Esophagus squamous epithelium (tissue), 5 donors: ENCODE data around the gene RASAL2. TPM values are rescaled to one million over a fixed set of nuclear protein-coding genes. Genes with fewer than 3 reads are reported as not detected.
A peak's percentile ranks its signal among the peaks of the same experiment; 100 is the strongest.

Experiments
- DNase-seq: peaks from one replicate; lab custom pipeline; 2025; lab: John Stamatoyannopoulos, UW
- H3K27ac ChIP-seq, 4 donors: fragments of 200-600 bp; sonication (generic); one replicate each; pipeline ENCODE4 v1.5.1; 2016 to 2019; ENCODE audit warnings: mild to moderate bottlenecking in 1 of 4
- H3K27me3 ChIP-seq, 4 donors: fragments of 200-600 bp; sonication (generic); 1 replicate in 3 of 4; 2 replicates in 1 of 4; pipeline versions ENCODE4 v1.5.1 to v1.6.0; 2017 to 2021; ENCODE audit warnings: antibody characterized with exemption in 1 of 4
- H3K36me3 ChIP-seq, 3 donors: fragments of 200-600 bp; sonication (generic); one replicate each; pipeline ENCODE4 v1.5.1; 2016 to 2019
- H3K4me1 ChIP-seq, 3 donors: fragments of 200-600 bp; sonication (generic); one replicate each; pipeline ENCODE4 v1.5.1; 2017 to 2019
- H3K4me3 ChIP-seq, 4 donors: fragments of 200-600 bp; sonication (generic); 1 replicate in 3 of 4; 2 replicates in 1 of 4; pipeline ENCODE4 v1.5.1; 2016 to 2019; ENCODE audit warnings: mild to moderate bottlenecking in 2 of 4, moderate library complexity in 1 of 4
- H3K9me3 ChIP-seq, 3 donors: fragments of 200-600 bp; sonication (generic); one replicate each; pipeline ENCODE4 v1.5.1; 2016 to 2019
- CTCF ChIP-seq, 6 experiments: fragments of 450-650 bp in 4 of 6; fragments of 200-600 bp in 2 of 6; sonication (generic) in 2 of 6; IDR thresholded peaks; one replicate each; pipeline ENCODE4 v1.5.1; 2016 to 2019; ENCODE audit warnings: antibody characterized with exemption in 6 of 6, mild to moderate bottlenecking in 4 of 6, moderate library complexity in 4 of 6
- POLR2A ChIP-seq, 4 donors: fragments of 450-650 bp; IDR thresholded peaks; one replicate each; pipeline ENCODE4 v1.6.1; 2017; ENCODE audit warnings: antibody characterized with exemption in 4 of 4, mild to moderate bottlenecking in 4 of 4, moderate library complexity in 3 of 4
- WGBS, 2 donors: methylation state at CpG; one replicate each; pipeline ENCODE4 v1.1.5; 2018; 5-methylcytosine and 5-hydroxymethylcytosine counted together
- intact Hi-C: fragments of 100-400 bp; cut with DNase I; formaldehyde crosslinking; loops from one replicate; pipeline ENCODE4 v1.15.0; 2022
- total RNA-seq, 4 donors: library from RNA; depleted of rRNA; stranded (reverse); fragments of >200 nt; gene quantifications; one replicate each; pipeline ENCODE4 v1.1.0, GENCODE V29; 2016
- donor health status: DM: yes; HTN: yes; CAD: no.

Gene RASAL2
- total RNA-seq, 4 donors from 2014 or later, result 20.4 to 29.8 (median 25.5) TPM

- Histone ChIP-seq H3K36me3 (peaks cover 0 to 3% (median 0%) of the 10 kb centered on the region in 3 donors), H3K9me3 (no peaks in the 10 kb centered on the region), H3K4me3 (no peak overlapping the region), H3K27me3 (peaks cover 0 to 12% (median 0%) of the 10 kb centered on the region in 4 donors), H3K27ac (no peak overlapping the region), H3K4me1 (peaks cover 0 to 13% (median 10%) of the 10 kb centered on the region in 3 donors)
- TF ChIP-seq POLR2A (IDR thresholded peaks at IDR 0.05) (no peak), CTCF (IDR thresholded peaks at IDR 0.05) (no peak)
- intact Hi-C loops, result no loop called here
- no peak for DNase-seq
- WGBS, 2 donors, result 50 to 66% methylated on average over 3 of the region's 3 CpGs
Measured at GRCh38 chr1:178485541-178485981, 391.7 kb downstream of the RASAL2 start.

GRCh38 chr1:178486100-178487069, 392.5 kb downstream of the RASAL2 start:
- Histone ChIP-seq H3K27me3 (peaks cover 0 to 12% (median 0%) of the 10 kb centered on the region in 4 donors), H3K4me1 (peaks cover 0 to 13% (median 10%) of the 10 kb centered on the region in 3 donors), H3K27ac (no peak overlapping the region), H3K9me3 (no peaks in the 10 kb centered on the region), H3K4me3 (peak overlapping the region in 3 of 4 donors; percentile 13 to 45 (median 36)), H3K36me3 (no peaks in the 10 kb centered on the region)
- 0 to 39% methylated on average over 2 to 18 of the region's 54 CpGs for WGBS, 2 donors
- TF ChIP-seq CTCF (IDR thresholded peaks at IDR 0.05) (no peak), POLR2A (IDR thresholded peaks at IDR 0.05) (no peak)
- no peak for DNase-seq
- intact Hi-C loops, result no loop called here

- Histone ChIP-seq H3K36me3 (no peaks in the 10 kb centered on the region), H3K4me3 (peak overlapping the region in 3 of 4 donors; percentile 13 to 45 (median 36)), H3K9me3 (no peaks in the 10 kb centered on the region), H3K27me3 (peaks cover 0 to 12% (median 0%) of the 10 kb centered on the region in 4 donors), H3K4me1 (peaks cover 0 to 13% (median 10%) of the 10 kb centered on the region in 3 donors), H3K27ac (no peak overlapping the region)
- 66 to 77% methylated on average over 7 of the region's 20 CpGs for WGBS, 2 donors
- TF ChIP-seq POLR2A (IDR thresholded peaks at IDR 0.05) (no peak), CTCF (IDR thresholded peaks at IDR 0.05) (no peak)
- DNase-seq, result no peak
- intact Hi-C loops, result no loop called here
Measured at GRCh38 chr1:178487070-178487615, 393.2 kb downstream of the RASAL2 start.

- no peaks in the 10 kb centered on the region for H3K9me3 ChIP-seq
- peaks cover 0 to 12% (median 0%) of the 10 kb centered on the region in 4 donors for H3K27me3 ChIP-seq
- peaks cover 0 to 13% (median 10%) of the 10 kb centered on the region in 3 donors for H3K4me1 ChIP-seq
- H3K27ac ChIP-seq, result no peak overlapping the region
- TF ChIP-seq POLR2A (IDR thresholded peaks at IDR 0.05), result no peak
- DNase-seq, result no peak
- intact Hi-C loops, result no loop called here
- no peak overlapping the region for H3K4me3 ChIP-seq
- WGBS, 2 donors, result 86 to 100% methylated on average over 1 of the region's 4 CpGs
- no peaks in the 10 kb centered on the region for H3K36me3 ChIP-seq
Measured at GRCh38 chr1:178488393-178488792, 394.5 kb downstream of the RASAL2 start.

GRCh38 chr1:178489399-178489798, 395.5 kb downstream of the RASAL2 start:
- Histone ChIP-seq H3K4me3 (no peak overlapping the region), H3K27me3 (peaks cover 0 to 12% (median 0%) of the 10 kb centered on the region in 4 donors), H3K27ac (no peak overlapping the region), H3K9me3 (no peaks in the 10 kb centered on the region), H3K36me3 (no peaks in the 10 kb centered on the region), H3K4me1 (peaks cover 0 to 13% (median 10%) of the 10 kb centered on the region in 3 donors)
- DNase-seq, result no peak
- no peak for TF ChIP-seq POLR2A (IDR thresholded peaks at IDR 0.05)
- no peak for TF ChIP-seq CTCF (IDR thresholded peaks at IDR 0.05)
- intact Hi-C loops, result no loop called here
- WGBS, 2 donors, result 88% methylated on average over 4 of the region's 4 CpGs
